GM18858 (cell line): ENCODE data around the gene ST7L.

Experiments used
- ATAC-seq: cut with Tn5 transposase; IDR thresholded peaks from one replicate; pipeline ENCODE4 v1.9.1; 2021; ENCODE audit not compliant: unreplicated experiment

ST7L gene

DNA sequence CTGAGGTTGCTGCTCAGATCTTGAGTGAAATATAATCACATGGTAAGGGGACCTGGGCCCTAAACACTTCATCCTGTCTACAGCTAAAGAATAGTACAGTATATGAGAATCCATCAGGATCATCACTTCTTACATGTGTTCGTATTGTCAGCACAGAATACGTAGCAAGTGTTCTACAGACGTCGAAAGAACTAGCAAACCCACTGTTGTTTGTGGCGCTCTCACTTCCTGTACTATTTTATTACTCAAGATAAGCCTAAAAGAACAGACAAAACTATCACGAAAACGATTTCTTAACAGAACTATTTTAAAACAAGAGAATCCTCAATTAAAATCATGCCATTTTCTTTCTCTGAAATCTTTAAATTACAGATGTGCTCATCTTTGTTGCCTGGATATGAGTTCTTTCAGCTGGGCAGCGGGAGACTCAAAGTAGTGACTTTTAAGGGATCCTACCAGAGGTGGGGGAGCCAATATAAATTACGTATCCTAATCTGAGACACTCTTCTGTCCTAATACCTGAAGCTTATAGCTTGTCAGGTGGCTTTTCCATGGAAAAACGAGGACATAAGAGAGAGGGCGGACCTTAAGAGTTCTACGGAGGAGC lies 724 bp downstream of the ST7L start:
- no peak for ATAC-seq

- no peak for ATAC-seq
Observed at GRCh38 chr1:112614460-112615065, 4.4 kb downstream of the ST7L start.

DNA sequence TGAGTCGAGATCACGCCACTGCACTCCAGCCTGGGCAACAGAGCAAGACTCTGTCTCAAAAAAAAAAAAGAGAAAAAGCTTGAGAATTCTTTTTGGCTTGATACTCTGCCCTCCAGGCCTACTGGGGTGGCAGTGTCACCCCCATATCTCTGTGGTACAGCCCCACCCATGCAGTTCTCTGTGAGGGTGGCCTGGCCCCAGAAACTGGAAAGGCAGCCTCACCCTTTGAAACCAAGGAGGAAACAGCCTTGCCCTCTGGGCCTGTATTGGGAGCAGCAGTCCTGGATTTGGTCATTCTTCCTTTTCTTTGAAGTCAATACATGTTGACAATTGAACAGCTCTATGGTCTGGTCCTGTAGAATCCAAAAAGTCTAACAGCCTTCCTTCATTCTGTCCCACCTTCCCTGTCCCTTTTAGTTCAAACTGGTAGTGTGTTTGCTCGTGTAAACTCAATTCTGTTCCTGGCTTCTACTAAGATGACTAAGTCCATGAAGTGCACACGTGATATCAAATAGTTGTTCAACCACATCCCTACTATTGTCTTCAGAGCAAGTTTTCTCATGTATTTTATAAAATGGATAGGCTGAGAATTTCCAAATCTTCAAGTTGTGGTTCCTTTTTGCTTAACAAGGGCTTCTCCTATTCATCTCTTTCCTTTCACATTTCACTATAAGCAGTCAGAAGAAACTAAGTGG lies 13.2 kb downstream of the ST7L start:
- ATAC-seq = no peak

DNA sequence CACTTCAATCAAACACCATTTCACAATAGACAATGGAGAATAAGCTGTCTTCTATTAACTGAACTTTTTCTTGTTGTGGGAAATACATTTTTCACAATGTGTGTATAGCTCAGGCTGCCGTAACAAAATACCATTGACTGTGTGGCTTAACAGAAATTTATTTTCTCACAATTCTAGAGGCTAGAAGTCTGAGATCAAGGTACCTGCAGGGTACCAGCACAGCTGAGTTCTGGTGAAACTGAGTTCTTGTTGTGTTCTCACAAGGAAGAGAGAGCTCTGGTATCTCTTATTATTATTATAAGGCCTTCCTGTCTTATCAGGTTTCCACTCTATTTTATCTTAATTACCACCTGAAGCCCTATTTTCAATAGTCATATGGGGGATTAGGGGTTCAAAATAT lies 15.4 kb downstream of the ST7L start:
- no peak for ATAC-seq

- ATAC-seq = no peak
Observed at GRCh38 chr1:112603012-112603411, 15.9 kb downstream of the ST7L start.

GRCh38 chr1:112599477-112599876 lies 19.5 kb downstream of the ST7L start:
- no peak for ATAC-seq

DNA sequence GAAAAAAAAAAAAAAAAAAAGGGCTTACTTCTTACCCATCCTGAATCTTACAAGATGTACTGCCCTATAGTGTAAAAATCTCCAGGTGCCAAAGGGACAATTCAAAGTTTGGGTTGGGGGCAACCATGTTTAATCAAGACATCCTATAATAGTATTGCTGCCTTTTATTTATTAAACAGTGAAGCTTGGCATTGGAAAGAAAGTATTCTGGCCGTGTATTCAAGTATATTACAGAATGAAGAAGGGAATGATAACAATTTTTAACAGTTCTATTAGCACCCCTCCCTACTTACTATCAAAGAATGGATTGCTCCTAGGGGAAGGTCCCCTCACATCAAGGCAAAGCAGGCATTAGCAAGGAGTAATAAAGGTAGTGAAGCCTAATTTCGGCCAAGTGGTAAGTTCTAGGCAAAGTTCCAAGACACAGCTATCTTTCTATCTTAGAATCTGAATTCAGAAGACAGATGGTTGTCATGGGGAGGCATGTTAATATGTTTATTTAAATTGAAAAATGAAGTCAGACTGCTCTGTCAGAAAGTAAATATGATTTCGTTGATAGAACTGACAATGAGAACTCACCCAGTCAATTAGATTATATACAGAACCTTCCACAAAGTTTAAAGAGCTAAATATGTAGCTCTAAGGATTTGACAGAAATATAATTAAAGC lies 24.6 kb downstream of the ST7L start:
- ATAC-seq = no peak

- ATAC-seq = no peak
Observed at GRCh38 chr1:112589766-112590165, 29.2 kb downstream of the ST7L start.

DNA sequence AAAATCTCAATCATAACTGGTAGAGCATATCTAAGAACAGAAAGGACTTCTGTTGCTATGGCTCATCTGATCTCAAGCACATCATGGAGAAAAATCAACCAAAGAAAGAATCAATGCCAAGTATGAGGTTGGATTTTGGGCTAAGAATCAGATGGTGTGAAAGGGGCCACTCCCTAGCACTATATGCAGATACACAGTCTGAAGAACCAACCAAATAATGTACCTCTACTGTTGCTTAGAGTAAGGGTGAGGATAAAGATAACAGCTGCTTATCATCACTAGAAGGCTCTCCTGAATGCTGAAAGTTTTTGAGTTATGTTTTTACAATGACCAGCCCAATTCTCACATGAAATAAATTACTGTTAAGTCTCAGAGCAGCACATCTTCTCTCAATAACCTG lies 35.6 kb downstream of the ST7L start:
- ATAC-seq = no peak

- ATAC-seq = no peak
Observed at GRCh38 chr1:112581586-112582192, 37.3 kb downstream of the ST7L start.

- no peak for ATAC-seq
Observed at GRCh38 chr1:112579801-112580510, 39.0 kb downstream of the ST7L start.

- ATAC-seq = no peak
Observed at GRCh38 chr1:112576240-112576639, 42.7 kb downstream of the ST7L start.

GRCh38 chr1:112575154-112575804 lies 43.7 kb downstream of the ST7L start:
- ATAC-seq = no peak

DNA sequence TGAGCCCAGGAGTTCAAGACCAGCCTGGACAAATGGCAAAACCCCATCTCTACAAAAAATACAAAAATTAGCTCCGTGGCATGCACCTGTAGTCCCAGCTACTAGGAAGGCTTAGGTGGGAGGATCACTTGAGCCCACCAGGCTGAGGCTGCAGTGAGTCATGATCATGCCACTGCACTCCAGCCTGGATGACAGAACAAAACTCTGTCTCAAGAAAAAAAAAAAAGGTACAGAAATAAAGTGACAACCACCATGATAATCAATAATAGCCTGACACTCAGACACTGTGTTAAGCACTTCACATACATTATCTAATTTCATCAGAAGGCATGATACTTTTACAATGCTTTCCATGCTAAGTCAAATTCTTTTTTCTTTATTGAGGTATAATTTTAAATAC lies 53.1 kb downstream of the ST7L start:
- no peak for ATAC-seq

GRCh38 chr1:112564081-112564480 lies 54.9 kb downstream of the ST7L start:
- no peak for ATAC-seq

- no peak for ATAC-seq
Observed at GRCh38 chr1:112563341-112563740, 55.6 kb downstream of the ST7L start.

- no peak for ATAC-seq
Observed at GRCh38 chr1:112558634-112559033, 60.3 kb downstream of the ST7L start.

DNA sequence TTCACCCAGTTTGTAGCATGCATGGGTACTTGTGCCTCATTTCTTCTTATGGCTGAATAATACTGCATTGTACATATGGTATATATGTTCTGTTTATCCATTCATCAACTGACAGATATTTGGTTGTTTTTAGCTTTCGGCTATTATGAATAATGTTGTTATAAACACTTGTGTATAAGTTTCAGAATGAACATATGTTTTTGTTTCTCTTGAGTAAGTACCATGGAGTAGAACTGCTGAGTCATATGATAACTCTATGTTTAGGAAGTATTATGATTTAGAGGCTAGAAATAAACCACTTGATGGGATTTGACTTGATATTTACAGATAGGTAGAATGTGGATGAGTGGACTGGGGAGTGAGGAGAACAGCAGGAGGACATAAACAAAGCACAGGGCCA lies 61.6 kb downstream of the ST7L start:
- ATAC-seq = no peak

DNA sequence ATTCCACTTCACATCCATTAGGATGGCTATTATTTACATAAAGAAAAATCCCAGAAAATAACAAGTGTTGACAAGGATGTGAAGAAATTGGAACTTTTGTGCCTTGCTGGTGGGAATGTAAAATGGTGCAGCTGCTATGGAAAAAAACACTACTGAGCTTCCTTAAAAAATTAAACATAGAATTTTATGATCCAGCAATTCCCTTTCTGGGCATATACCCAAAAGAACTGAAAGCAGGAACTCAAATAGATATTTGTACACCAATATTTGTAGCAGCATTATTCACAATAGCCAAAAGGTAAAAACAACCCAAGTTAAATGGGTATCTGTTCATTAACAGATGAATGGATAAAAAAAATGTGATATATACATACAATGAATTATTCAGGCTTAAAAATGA lies 64.5 kb downstream of the ST7L start:
- ATAC-seq = no peak

GRCh38 chr1:112549590-112549989 lies 69.4 kb downstream of the ST7L start:
- ATAC-seq = no peak
